ENCODE measurements around the gene C2CD4D. TPM values are rescaled to one million over a fixed set of nuclear protein-coding genes. Genes with fewer than 3 reads are reported as not detected.
A peak's percentile ranks its signal among the peaks of the same experiment; 100 is the strongest.

Gene C2CD4D
- total RNA-seq, 1 experiment from 2014 or later, result not detected

GRCh38 chr1:151834239-151834638 lies 5.4 kb downstream of the C2CD4D start:
- no peak for DNase-seq (ENCODE audit: low read depth)

DNA sequence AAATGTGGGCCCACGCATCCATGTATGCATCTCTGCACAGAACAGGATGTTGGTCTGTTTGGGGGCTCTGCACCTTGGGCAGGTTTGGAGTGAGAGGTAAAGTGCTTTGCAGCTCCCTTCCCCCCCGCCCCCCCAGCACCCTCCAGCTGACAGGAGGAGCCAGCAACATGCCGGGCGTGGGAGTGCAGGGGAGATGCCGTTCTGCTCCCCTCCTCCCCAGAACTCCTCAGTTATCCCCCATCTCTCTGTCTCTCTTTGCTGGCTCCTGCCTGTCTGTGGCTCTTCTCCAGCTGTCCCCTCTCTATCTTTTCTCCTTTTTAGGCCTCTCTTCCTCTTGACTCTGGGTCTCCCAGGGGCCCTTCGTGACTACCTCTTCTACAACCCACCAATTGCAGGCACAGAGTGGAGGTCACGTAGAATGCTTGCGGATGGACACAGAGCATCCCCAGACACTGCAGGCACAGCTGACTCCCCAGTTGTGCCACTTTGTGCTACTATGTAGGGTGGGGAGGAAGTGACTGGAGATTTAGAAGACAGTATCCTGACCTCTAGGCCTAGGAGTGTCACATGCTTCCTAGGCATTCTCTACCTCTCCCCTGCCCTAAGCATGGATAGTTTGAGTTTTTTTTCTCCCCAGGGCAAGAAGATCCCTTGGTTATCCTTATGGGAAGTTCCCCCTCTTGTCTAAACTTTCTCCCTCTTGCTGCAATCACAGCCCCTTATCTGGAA lies 6.3 kb downstream of the C2CD4D start:
- no peak for DNase-seq (ENCODE audit: low read depth)

DNA sequence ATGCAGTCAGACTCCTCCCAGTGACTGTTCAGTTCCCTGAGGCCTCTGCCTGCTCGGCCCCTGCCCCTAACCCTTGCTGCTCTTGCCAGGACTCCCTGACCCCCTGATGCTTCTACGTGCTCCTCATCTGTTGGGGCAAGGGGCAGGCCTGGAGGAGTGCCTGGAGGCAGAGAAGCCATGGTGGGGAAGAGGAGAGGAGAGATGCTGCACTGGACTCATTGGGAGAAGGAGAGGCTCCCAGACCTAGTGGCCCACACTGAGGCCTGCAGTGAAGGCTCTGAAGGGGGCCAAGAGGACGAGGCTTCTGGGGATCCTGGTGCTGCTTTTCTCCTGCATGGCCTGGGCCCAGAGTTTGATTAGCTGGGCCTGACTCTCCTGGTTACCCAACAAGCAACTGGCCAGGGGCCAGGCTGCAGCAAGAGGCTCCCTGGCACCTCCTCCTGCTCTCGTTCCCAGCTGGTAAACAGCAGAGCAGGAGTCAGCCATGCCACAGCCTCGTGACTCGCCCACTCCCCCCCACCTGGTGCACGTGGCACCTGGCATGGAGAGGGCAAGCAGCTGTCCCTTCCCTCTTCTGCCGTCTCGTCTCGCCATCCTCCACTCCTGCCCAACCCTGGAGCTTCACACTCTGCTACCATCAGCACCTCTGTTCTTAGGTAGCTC lies 7.2 kb downstream of the C2CD4D start:
- DNase-seq (ENCODE audit: low read depth), result peak; percentile 61

DNA sequence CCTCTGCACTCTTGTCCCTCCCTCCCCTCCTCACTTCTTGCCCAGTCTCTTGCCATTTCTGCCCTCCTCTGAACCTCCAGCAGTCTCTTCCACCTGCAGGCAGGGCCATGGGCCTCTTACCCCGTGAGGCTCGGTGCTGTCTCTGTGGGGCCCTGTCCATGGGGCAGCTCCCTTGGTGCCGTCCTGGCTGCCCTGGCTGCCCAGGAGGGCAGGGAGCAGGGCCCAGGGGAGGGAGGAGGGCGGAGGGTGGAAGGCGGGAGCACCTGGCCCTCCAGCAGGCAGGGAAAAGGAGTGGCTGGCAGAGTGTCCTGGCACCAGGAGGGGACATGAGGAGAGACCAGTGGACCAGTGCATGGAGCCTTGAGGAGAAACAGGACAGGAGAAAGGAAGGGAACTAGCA lies 8.0 kb downstream of the C2CD4D start, which contains the start of gene RORC:
RORC (minus strand) TSS at position 198 of the 400 bp plus-strand sequence; CDS start at position 160, 38 bp downstream.
- DNase-seq (ENCODE audit: low read depth), result no peak

DNA sequence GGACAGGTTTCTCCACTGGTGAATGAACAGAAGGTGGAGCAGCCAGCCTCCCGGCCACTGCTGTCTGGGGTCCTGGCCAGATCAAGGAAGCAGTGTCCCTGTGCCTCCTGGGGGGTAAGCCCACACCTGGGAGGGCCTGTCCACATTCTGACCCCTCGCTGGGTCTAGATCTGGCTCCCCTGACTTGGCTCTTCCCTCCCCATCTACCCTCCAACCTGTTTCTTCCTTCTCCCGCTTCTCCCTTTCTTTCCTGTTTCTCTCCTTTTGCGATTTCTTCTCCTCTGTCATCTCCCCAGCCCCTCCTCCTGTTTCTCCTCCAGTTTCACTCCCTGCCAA lies 8.4 kb downstream of the C2CD4D start:
- no peak for DNase-seq (ENCODE audit: low read depth)

DNA sequence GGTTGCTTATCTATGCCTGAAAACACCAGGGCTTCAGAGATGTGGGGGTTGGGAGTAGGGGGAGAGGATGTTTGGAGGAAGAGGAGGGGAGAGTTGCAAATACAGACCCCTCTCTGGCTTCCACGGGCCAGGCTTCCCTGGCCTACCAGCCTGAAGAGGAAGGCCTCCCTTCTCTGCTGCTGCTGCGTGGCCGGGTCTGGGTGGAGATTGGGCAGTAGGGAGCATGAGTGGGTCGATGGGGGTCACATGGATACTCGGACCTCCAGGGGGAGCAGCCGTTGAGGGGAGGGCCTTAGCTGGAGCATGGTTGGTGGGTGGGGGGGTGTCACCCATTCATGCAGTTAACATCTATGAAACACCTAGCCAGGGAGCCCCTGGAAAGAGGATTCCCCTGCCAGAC lies 9.6 kb downstream of the C2CD4D start:
- DNase-seq (ENCODE audit: low read depth), result no peak

GRCh38 chr1:151829352-151830046 lies 10.1 kb downstream of the C2CD4D start:
- DNase-seq (ENCODE audit: low read depth), result no peak

DNA sequence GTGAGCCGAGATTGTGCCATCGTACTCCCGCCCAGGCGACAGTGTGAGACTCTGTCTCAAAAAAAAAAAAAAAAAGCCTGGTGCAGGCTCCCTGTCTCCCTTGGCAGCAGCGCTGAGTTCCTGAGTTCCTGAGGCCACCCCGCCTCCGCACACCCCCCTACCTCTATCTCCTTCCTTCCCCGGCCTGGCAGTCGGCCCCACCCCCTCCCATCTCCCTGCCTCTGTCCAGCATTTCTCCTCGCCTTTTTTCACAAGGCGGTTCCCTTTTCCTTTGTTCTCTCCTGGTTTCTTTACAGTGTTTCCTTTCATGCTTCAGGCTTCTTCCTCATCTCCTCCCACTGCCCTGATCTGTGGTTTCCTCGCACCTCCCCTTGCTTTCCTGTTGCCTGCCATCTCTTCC lies 10.7 kb downstream of the C2CD4D start:
- peak; percentile 74 for DNase-seq (ENCODE audit: low read depth)

GRCh38 chr1:151827853-151828252 lies 11.8 kb downstream of the C2CD4D start:
- no peak for DNase-seq (ENCODE audit: low read depth)

DNA sequence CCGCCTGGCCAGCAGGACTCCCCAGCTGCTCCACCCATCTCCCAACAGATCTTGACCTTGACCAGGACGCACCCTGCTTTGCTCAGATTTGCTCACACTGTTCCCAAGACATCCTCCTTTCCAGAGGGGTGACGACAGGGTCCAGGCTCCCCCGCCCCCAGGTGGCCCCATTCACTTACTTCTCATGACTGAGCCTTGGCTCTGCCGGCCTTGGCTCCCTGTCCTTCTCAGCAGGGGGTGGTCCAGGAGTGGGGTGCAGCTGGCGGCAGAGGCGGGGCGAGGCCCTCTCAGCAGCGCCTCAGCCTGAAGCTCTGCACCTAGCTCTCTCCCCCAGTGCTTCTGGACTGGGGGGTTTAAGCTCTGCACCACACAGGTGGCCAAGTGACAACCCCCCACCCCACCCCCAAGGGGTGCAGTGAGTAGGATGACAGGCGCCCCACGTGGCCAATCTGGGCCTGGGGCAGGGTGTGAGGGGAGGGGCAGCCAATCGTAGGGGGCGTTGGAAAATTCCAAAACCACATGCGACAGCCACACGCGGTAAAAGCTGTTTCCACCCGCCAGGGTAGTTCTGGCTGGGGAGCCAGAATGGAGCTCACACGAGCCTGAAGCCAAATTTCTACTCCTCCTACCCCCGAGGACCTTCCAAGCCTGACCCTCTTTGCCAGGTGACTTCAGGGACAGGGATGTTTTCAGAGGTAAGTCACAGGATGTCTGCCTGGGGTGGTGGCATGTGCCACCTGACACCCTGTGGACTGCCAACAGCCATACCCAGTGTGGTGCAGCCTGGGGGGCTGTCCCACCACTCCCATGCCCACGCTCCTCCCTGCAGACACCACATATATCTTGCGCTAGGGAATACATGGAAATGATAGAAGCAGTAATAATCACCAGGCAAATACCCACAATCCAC lies 13.6 kb downstream of the C2CD4D start:
- DNase-seq (ENCODE audit: low read depth), result no peak

- DNase-seq (ENCODE audit: low read depth), result no peak
These were observed 14.4 kb downstream of the C2CD4D start for GRCh38 chr1:151825204-151825603.

DNA sequence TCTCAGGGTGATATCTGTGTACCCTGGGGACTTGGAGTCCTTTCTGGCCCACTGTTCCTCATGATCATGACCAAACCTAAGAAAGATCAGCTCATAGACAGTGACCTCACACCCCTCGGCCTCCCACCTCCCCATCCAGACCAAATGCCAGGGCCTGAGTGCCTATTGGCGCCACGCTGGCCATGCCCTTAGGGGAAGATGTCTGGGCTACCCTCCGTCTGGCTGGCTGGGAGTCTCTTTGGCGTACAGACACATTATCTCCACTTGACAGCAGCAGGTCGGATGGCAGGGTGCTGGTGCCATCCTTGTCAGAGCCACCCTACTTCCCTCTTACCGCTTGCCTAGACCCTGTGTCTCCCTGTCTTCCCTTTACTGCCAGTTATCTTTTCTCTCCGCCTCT lies 16.4 kb downstream of the C2CD4D start:
- DNase-seq (ENCODE audit: low read depth), result no peak

DNA sequence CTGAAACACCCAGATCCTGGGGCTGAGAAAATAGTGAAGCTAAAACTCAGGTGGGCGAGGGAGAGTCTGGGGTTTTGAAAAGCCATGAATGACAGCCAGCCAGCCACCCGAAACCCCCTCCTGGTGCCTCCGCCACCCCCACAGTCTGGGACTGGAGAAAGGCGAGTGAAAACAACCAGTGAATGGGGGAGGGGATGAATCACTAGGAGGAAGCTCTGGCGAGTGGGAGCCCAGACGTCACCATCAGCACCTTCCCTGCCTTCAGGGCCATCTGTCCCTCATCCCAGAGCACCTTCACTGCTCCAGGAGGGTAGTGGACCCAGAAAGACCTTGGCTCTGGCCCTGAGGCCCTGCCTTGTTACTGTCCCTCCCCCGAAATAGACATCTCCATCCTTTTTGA lies 17.2 kb downstream of the C2CD4D start:
- DNase-seq (ENCODE audit: low read depth), result no peak

DNA sequence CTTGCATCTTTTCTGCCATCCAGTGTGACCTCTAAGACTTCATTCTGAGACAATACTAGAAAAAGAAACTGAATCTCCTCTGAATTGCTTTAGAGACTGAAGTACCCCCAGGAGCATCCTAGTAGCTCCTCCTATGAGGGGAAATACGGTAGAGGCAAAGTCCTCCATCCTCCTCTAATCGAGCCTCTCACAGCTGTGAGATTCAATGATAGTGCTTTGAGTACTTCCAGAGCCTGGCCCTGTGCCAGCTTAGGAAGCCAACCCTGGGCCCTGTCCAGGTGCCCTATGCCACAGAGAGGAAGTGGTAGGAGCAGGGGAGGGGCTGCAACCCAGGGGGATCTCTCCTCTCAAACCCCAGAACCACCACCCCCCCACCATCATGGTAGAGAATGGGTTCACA lies 18.7 kb downstream of the C2CD4D start:
- DNase-seq (ENCODE audit: low read depth), result peak; percentile 28

GRCh38 chr1:151819976-151820623 lies 19.5 kb downstream of the C2CD4D start:
- peak; percentile 61 for DNase-seq (ENCODE audit: low read depth)

DNA sequence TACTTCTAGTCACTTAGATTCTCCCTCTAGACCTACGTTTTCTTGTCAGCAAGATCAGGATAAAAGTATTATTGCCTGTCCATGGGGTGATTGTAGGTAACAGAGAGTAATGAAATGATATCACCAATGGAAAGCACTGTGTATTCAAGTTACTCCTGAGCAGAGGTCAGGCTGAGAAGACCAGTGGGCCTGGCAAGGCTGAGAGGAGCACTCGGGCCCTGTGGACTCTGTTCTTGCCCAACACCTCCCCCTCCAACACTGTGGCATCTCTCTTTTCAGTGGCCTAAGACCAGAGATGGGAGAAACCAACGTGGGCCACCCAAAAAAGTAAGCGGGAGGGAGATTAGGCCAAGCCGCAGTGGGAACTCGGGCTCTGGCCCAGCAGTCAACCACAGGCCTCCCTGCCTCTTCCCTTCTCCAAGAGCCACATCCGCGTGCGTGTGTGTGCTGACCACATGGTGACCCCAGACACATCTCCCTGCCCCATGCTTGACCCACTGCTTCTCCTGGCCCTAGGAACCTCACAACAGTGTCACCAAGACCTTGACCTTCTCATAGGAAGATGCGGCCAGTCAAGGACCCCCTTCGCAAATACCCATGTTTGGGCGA lies 20.3 kb downstream of the C2CD4D start:
- no peak for DNase-seq (ENCODE audit: low read depth)

DNA sequence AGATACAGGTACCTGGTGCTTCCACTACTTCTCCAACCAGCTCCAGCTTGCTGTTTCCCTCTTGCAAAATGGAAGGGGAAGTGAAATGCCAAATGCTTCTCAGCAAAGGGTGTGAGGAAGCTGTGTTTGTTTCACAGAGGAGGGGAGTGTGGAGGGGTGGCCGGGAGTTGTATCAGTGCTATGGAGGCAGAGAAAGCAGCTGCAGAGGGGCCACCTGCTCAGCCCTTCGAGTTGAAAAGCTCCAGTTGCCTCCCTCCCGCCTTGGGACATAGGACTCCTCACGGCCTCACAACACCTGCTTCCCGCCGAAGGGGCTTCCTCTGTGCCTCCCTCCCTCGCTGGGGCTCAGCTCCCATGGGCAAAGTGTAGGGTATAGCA lies 22.3 kb downstream of the C2CD4D start:
- DNase-seq (ENCODE audit: low read depth), result no peak

GRCh38 chr1:151816548-151817352 lies 22.9 kb downstream of the C2CD4D start:
- DNase-seq (ENCODE audit: low read depth), result no peak

DNA sequence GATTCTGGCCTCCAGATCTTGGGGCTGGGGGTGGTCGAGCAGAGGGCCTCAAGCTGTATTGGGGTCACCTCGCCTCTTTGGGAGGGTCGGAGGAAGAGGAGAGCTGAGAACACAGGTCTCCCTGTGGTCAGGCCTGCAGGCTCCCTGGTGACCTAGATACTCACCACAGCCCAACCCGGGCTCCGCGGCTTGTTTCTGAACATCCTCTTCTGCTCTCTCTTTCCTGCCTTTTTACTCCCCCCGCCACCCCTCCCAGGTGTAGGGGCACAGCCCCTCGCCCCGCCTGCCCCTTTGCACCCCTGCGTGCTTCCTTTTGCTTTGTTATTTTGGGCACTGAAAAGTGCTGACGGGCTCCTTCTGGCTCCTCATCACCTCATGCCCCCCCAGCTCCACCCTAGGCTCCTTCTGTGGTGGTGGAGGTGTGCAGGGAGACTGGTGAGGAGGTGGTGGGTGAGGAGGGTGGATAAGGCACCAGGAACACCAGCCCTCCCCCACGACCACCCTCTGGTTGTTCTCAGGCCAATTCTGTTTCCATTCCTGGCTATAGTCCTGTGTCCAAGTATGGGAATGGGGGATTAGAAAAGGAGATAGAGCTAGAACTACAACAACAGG lies 23.8 kb downstream of the C2CD4D start:
- no peak for DNase-seq (ENCODE audit: low read depth)

Measured in M059J (cell line).